Neural crest cell (in vitro differentiated cells): Measurements from ENCODE around the gene DFFA. TPM values are rescaled to one million over a fixed set of nuclear protein-coding genes. Genes with fewer than 3 reads are reported as not detected.
A peak's percentile ranks its signal among the peaks of the same experiment; 100 is the strongest.

ENCODE experiments used
- DNase-seq: peaks from one replicate; pipeline ENCODE4 v3.0.0; 2021; ENCODE audit warnings: low read depth, mixed read lengths, low spot score
- H3K27ac Mint-ChIP-seq: one replicate; pipeline ENCODE4 v1.8.0; 2021; ENCODE audit warnings: mild to moderate bottlenecking, mixed read lengths; ENCODE audit not compliant: unreplicated experiment
- H3K27me3 Mint-ChIP-seq: 2 replicates; pipeline ENCODE4 v1.8.0; 2021; ENCODE audit warnings: low read depth, mild to moderate bottlenecking, mixed read lengths
- H3K36me3 Mint-ChIP-seq: 2 replicates; pipeline ENCODE4 v1.8.0; 2021; ENCODE audit warnings: low read depth, mild to moderate bottlenecking, mixed read lengths
- H3K4me1 Mint-ChIP-seq: 2 replicates; pipeline ENCODE4 v1.8.0; 2021; ENCODE audit warnings: mixed read lengths
- H3K4me3 Mint-ChIP-seq: one replicate; pipeline ENCODE4 v1.8.0; 2021; ENCODE audit warnings: mild to moderate bottlenecking, mixed read lengths
- H3K9me3 Mint-ChIP-seq: 2 replicates; pipeline ENCODE4 v1.8.0; 2021; ENCODE audit warnings: mixed read lengths
- CTCF ChIP-seq: fragments of 200-600 bp; sonication (generic); conservative IDR thresholded peaks from 2 replicates; pipeline ENCODE4 v1.5.0; 2021; ENCODE audit warnings: antibody characterized with exemption, mild to moderate bottlenecking
- long read RNA-seq: library from polyadenylated mRNA; unstranded; transcript quantifications from one replicate; pipeline ENCODE4 v2.0.0, GENCODE V29; 2020
- total RNA-seq: library from RNA; stranded (reverse); gene quantifications from 2 replicates; pipeline ENCODE4 v1.2.1, GENCODE V29; 2021

The DFFA gene
- 50.5 and 54.0 TPM in 2 replicates for total RNA-seq
- long read RNA-seq, full-length matches to known transcripts: 105 of 119 reads
- long read RNA-seq, partial matches to known transcripts: 3 of 119 reads
- long read RNA-seq, other reads (novel, unspliced or antisense): 11 of 119 reads

GRCh38 chr1:10472220-10473144 lies at the start of gene DFFA:
Gene DFFA (minus strand): TSS chr1:10472529. CDS start chr1:10472458, 71 bp downstream.
- peak within 1 kb of the TSS; percentile 99 for H3K4me3 Mint-ChIP-seq
- TF ChIP-seq CTCF: no peak
- peaks cover 48% of the 10 kb centered on the region for H3K4me1 Mint-ChIP-seq
- H3K27ac Mint-ChIP-seq: peak within 1 kb of the TSS; percentile 67
- H3K27me3 Mint-ChIP-seq: no peaks in the 10 kb centered on the region
- peaks cover 4% of the 10 kb centered on the region for H3K36me3 Mint-ChIP-seq
- no peaks in the 10 kb centered on the region for H3K9me3 Mint-ChIP-seq
- peak; percentile 84 for DNase-seq

- DNase-seq: no peak
- Mint-ChIP-seq H3K36me3 (peaks cover 2% of the 10 kb centered on the region), H3K9me3 (no peaks in the 10 kb centered on the region), H3K27ac (no peak overlapping the region), H3K4me1 (peaks cover 18% of the 10 kb centered on the region), H3K27me3 (peaks cover 2% of the 10 kb centered on the region), H3K4me3 (no peak overlapping the region)
- no peak for TF ChIP-seq CTCF
Measured at GRCh38 chr1:10521537-10522157, 49.3 kb upstream of the DFFA start.

- peaks cover 2% of the 10 kb centered on the region for H3K27me3 Mint-ChIP-seq
- no peak overlapping the region for H3K4me3 Mint-ChIP-seq
- no peaks in the 10 kb centered on the region for H3K9me3 Mint-ChIP-seq
- no peak overlapping the region for H3K27ac Mint-ChIP-seq
- TF ChIP-seq CTCF: no peak
- H3K4me1 Mint-ChIP-seq: peaks cover 18% of the 10 kb centered on the region
- DNase-seq: no peak
- peaks cover 2% of the 10 kb centered on the region for H3K36me3 Mint-ChIP-seq
Measured at GRCh38 chr1:10520952-10521351, 48.6 kb upstream of the DFFA start.

- H3K27me3 Mint-ChIP-seq: peaks cover 2% of the 10 kb centered on the region
- H3K27ac Mint-ChIP-seq: no peak overlapping the region
- peaks cover 18% of the 10 kb centered on the region for H3K4me1 Mint-ChIP-seq
- TF ChIP-seq CTCF: no peak
- DNase-seq: no peak
- H3K4me3 Mint-ChIP-seq: no peak overlapping the region
- no peaks in the 10 kb centered on the region for H3K9me3 Mint-ChIP-seq
- peaks cover 2% of the 10 kb centered on the region for H3K36me3 Mint-ChIP-seq
Measured at GRCh38 chr1:10520497-10520896, 48.2 kb upstream of the DFFA start.

GRCh38 chr1:10519016-10519417 lies 46.7 kb upstream of the DFFA start:
- H3K4me1 Mint-ChIP-seq: peaks cover 22% of the 10 kb centered on the region
- no peak overlapping the region for H3K4me3 Mint-ChIP-seq
- peaks cover 2% of the 10 kb centered on the region for H3K27me3 Mint-ChIP-seq
- TF ChIP-seq CTCF: peak; percentile 38
- H3K36me3 Mint-ChIP-seq: peaks cover 2% of the 10 kb centered on the region
- no peak overlapping the region for H3K27ac Mint-ChIP-seq
- no peak for DNase-seq
- H3K9me3 Mint-ChIP-seq: no peaks in the 10 kb centered on the region
